IMR-90 (cell line): ENCODE results near the gene AGAP1.

Experiments used
- CTCF ChIP-seq: conservative IDR thresholded peaks from 2 replicates; pipeline ENCODE4 v1.5.1; 2012; ENCODE audit warnings: mild to moderate bottlenecking, low read depth, low read length, improper control_type of control experiment
- POLR2A ChIP-seq: IDR thresholded peaks from 2 replicates; pipeline ENCODE4 v1.6.1; 2012; ENCODE audit warnings: mild to moderate bottlenecking, low read depth, low read length
- SMC3 ChIP-seq: fragments of 150-350 bp; IDR thresholded peaks from 2 replicates; pipeline ENCODE4 v1.6.1; 2016; ENCODE audit warnings: low read depth, mild to moderate bottlenecking, antibody characterized with exemption, low read length, moderate library complexity

- TF ChIP-seq CTCF: no peak
- TF ChIP-seq POLR2A: no peak
- no peak for TF ChIP-seq SMC3
These were observed 376.7 kb downstream of the AGAP1 start for GRCh38 chr2:235870515-235870914.
